Measurements from ENCODE around the gene WDR31.

GRCh38 chr9:113293285-113293878 is 46.7 kb downstream of the WDR31 start:
- TF ChIP-seq EZH2phosphoT487 (IDR thresholded peaks at IDR 0.05; ENCODE audit: insufficient read depth, low read depth) (no peak), EZH2 (IDR thresholded peaks at IDR 0.05; ENCODE audit: insufficient read depth, poor library complexity, severe bottlenecking) (no peak)
